Colonic mucosa (tissue), 4 donors: ENCODE data around the gene TJAP1. TPM values are rescaled to one million over a fixed set of nuclear protein-coding genes. Genes with fewer than 3 reads are reported as not detected.

Experiments used
- DNase-seq: peaks from one replicate; pipeline ENCODE4 v3.0.0-alpha.2; 2020
- H3K27ac ChIP-seq: fragments of 200-600 bp; one replicate; pipeline ENCODE4 v1.8.0; 2021
- H3K27me3 ChIP-seq: fragments of 200-600 bp; one replicate; pipeline ENCODE4 v1.8.0; 2021
- H3K36me3 ChIP-seq: fragments of 200-600 bp; one replicate; pipeline ENCODE4 v1.8.0; 2021
- H3K4me1 ChIP-seq: fragments of 200-600 bp; one replicate; pipeline ENCODE4 v1.8.0; 2021; ENCODE audit warnings: mild to moderate bottlenecking
- H3K4me3 ChIP-seq: fragments of 200-600 bp; one replicate; pipeline ENCODE4 v1.8.0; 2021
- H3K9ac ChIP-seq, 2 donors: one replicate each; pipeline ENCODE4 v1.7.0; 2013; ENCODE audit warnings: control low read depth in 2 of 2, low read depth in 2 of 2, low read length in 2 of 2
- H3K9me3 ChIP-seq: fragments of 200-600 bp; one replicate; pipeline ENCODE4 v1.8.0; 2021
- intact Hi-C: fragments of 100-400 bp; cut with DNase I; formaldehyde crosslinking; loops from one replicate; pipeline ENCODE4 v1.14.1; 2022
- total RNA-seq, 2 donors: library from RNA; stranded (reverse); fragmentation: NEBNext Ultra II Directional in 1 of 2; extraction: Animal tissue kit (Norgen Biotek cat#: 25700) in 1 of 2; gene quantifications; one replicate each; pipeline ENCODE4 v1.2.1, GENCODE V29; 2021
- TF ChIP-seq, protein P1 (sequence below): fragments of 200-600 bp; IDR thresholded peaks from one replicate; pipeline ENCODE4 v1.8.0; 2022; ENCODE audit warnings: antibody characterized with exemption, mild to moderate bottlenecking
- donor health status: healthy.
- donor health status: DM: no; HTN: no; CAD: no.
- donor health status: DM: no; HTN: no; CAD: no.

The TJAP1 gene
- total RNA-seq, 2 donors from 2014 or later, result 18.6 to 26.4 TPM

DNA sequence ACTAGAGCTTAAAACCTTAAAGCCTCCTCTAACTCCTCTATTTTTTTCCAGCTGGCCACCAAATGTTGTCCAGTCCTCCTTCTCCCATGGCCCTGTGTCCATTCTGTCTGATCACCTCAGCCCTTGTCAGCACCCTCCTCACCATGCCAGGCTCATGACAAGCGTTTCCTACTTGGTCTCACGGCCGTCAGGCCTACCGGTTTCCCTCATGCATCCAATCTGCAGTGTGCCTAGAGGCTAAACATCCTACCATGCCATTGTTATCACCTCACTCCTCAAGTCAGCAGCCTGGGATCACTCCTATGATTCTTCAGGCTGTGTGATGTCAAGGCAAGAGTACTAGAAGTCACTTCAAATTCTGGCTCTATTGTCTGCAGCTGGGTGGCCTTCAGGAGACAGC, 9.6 kb upstream of the TJAP1 start:
- intact Hi-C loops, result no loop called here
- DNase-seq, result no peak

GRCh38 chr6:43468240-43468639, 9.1 kb upstream of the TJAP1 start:
- Histone ChIP-seq H3K4me3 (no peak overlapping the region), H3K9me3 (no peaks in the 10 kb centered on the region), H3K4me1 (no peaks in the 10 kb centered on the region), H3K27me3 (no peaks in the 10 kb centered on the region), H3K36me3 (no peaks in the 10 kb centered on the region), H3K27ac (no peak overlapping the region), H3K9ac (no peak overlapping the region)
- intact Hi-C loops, result no loop called here
- TF ChIP-seq, protein P1, sequence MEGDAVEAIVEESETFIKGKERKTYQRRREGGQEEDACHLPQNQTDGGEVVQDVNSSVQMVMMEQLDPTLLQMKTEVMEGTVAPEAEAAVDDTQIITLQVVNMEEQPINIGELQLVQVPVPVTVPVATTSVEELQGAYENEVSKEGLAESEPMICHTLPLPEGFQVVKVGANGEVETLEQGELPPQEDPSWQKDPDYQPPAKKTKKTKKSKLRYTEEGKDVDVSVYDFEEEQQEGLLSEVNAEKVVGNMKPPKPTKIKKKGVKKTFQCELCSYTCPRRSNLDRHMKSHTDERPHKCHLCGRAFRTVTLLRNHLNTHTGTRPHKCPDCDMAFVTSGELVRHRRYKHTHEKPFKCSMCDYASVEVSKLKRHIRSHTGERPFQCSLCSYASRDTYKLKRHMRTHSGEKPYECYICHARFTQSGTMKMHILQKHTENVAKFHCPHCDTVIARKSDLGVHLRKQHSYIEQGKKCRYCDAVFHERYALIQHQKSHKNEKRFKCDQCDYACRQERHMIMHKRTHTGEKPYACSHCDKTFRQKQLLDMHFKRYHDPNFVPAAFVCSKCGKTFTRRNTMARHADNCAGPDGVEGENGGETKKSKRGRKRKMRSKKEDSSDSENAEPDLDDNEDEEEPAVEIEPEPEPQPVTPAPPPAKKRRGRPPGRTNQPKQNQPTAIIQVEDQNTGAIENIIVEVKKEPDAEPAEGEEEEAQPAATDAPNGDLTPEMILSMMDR, result no peak
- DNase-seq, result no peak

More for the DNA sequence above, 9.6 kb upstream of the TJAP1 start:
- no peaks in the 10 kb centered on the region for H3K9me3 ChIP-seq
- H3K27ac ChIP-seq, result no peak overlapping the region
- no peak overlapping the region for H3K4me3 ChIP-seq
- no peaks in the 10 kb centered on the region for H3K36me3 ChIP-seq
- TF ChIP-seq, protein P1, result no peak
- H3K4me1 ChIP-seq, result no peaks in the 10 kb centered on the region
- H3K9ac ChIP-seq, result no peak overlapping the region
- no peaks in the 10 kb centered on the region for H3K27me3 ChIP-seq

- DNase-seq, result no peak
- Histone ChIP-seq H3K9ac (no peak overlapping the region), H3K4me3 (no peak overlapping the region), H3K4me1 (no peaks in the 10 kb centered on the region), H3K27ac (no peak overlapping the region), H3K36me3 (no peaks in the 10 kb centered on the region), H3K9me3 (no peaks in the 10 kb centered on the region), H3K27me3 (no peaks in the 10 kb centered on the region)
- TF ChIP-seq, protein P1, result no peak
- intact Hi-C loops, result no loop called here
Measured at GRCh38 chr6:43468748-43469681, 8.4 kb upstream of the TJAP1 start.

DNA sequence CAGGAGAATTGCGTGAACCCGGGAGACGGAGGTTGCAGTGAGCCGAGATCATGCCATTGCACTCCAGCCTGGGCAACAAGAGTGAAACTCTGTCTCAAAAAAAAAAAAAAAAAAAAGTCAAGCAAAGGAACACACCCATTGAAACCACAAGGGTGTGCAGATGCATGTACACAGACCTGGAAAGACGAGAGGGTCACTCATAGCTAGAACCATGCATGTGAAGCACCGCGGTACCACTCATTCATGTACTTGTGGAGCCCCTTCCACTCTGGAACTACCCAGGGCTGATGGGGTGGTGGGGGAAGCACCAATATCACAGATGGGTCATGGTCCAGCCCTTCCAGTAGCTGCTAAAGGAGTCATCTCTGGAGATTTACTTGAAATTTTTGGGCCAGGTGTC, 7.4 kb upstream of the TJAP1 start:
- Histone ChIP-seq H3K27me3 (no peaks in the 10 kb centered on the region), H3K4me3 (no peak overlapping the region), H3K9ac (no peak overlapping the region), H3K36me3 (no peaks in the 10 kb centered on the region), H3K9me3 (no peaks in the 10 kb centered on the region), H3K27ac (no peak overlapping the region), H3K4me1 (no peaks in the 10 kb centered on the region)
- intact Hi-C loops, result no loop called here
- TF ChIP-seq, protein P1, result no peak
- no peak for DNase-seq

DNA sequence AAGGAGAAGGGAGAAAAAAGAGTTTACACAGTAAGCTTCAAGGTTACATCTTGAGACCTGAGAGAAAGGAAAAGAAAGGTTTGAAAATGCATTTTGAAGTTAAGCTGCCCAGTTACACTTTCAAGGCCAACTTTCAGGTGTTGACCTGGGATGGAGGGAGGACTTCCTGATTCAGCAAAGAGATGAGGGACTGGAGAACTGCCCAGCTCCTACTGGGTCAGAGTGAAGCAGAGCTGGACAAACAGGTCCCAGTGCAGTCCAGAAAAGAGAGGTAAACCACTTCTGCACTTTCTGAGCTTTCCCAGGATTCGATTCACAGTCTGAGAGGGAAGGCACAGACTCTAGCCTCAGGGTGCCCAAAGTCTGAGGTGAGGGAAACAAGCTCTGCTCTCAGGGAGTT, 6.0 kb upstream of the TJAP1 start:
- Histone ChIP-seq H3K36me3 (no peaks in the 10 kb centered on the region), H3K4me1 (no peaks in the 10 kb centered on the region), H3K27me3 (no peaks in the 10 kb centered on the region), H3K27ac (no peak overlapping the region), H3K4me3 (no peak overlapping the region), H3K9me3 (no peaks in the 10 kb centered on the region), H3K9ac (no peak overlapping the region)
- no peak for DNase-seq
- TF ChIP-seq, protein P1, result no peak
- intact Hi-C loops, result no loop called here
